Measurements from ENCODE around the gene NDUFV3.
"Not testable (repeated sequence)": the region's sequence is repeated elsewhere in the genome, so short reads cannot be mapped to it uniquely, and the experiment has no call there.

The NDUFV3 gene

DNA sequence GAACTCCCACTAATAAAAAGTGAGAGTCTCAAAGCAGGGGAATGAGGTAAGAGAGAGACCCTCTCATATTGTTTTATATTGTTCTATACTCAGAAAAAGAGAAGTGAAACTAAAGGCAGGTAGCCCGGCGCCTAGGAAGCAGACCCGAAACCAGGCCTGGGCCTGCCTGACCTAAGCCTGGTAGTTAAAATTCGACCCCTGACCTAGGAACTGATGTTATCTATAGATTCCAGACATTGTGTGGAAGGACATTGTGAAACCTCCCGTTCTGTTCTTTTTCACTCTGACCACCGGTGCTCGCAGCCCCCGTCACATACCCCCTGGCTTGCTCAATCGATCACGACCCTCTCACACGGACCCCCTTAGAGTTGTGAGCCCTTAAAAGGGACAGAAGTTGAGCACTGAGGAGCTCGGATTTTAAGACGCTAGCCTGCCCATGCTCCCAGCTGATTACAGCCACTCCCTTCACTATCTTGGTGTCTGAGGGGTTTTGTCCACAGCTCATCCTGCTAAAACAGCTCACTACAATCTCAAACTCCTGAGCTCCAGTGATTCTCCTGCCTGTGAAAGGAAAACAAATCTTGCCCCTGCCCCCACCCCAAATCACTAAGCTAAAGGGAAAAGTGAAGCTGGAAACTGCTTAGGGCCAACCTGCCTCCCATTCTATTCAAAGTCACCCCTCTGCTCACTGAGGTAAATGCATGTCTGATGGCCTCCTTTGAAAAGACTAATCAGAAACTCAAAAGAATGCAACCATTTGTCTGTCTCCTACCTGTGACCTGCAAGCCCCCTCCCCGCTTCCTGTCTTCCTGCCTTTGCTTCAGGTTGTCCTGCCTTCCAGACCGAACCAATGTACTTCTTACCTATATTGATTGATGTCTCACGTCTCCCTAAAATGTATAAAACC is 44.2 kb downstream of the NDUFV3 start:
- DNase-seq (ENCODE audit: low spot score): not testable (repeated sequence)

DNA sequence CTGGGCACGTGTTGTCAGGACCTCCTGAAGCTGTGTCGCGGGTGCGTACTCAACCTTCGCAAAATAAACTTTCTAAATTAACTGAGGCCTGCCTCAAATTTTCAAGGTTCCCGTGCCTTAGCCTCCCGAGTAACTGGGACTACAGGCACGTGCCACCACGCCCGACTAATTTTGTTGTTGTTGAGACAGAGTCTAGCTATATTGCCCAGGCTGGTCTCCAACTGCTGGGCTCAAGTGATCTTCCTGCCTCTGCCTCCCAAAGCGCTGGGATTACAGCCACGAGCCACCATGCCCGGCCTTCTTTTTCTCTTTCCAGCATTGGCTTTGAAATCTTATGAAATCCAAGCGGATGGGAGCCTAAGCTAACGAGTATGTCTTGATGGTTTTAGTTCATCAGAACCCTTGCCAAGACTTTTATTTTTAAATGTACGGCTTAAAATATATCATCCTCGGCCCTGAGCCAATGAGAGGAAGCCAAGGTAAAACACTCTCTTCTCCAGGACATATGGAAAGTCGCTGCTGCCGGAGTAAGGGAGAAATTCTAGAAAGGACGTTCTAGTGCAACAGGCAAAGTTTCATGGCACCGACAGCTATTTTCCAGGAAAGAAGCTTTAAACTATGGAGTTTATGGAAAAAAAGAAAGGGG is 45.0 kb downstream of the NDUFV3 start:
- DNase-seq (ENCODE audit: low spot score): no peak

GRCh38 chr21:42938606-42938995 is 45.5 kb downstream of the NDUFV3 start:
- DNase-seq (ENCODE audit: low spot score): not testable (repeated sequence)

GRCh38 chr21:42939582-42940413 is 46.7 kb downstream of the NDUFV3 start:
- DNase-seq (ENCODE audit: low spot score): no peak

DNA sequence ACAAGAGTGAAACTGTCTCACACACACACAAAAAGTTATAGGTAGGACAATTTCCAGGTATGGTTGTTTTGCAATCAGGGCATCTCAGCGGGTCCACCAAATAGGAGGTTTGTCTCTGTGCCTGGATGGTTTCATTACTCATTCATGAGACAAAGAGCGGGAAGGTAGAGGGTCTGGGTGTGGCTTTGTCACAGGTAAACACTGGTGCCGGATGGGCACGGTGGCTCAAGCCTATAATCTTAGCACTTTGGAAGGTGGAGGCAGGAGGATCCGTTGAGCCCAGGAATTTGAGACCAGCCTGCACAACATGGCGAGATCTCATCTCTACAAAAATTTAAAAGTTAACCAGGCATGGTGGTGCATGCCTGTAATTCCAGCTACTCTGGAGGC is 48.6 kb downstream of the NDUFV3 start:
- no peak for DNase-seq (ENCODE audit: low spot score)

DNA sequence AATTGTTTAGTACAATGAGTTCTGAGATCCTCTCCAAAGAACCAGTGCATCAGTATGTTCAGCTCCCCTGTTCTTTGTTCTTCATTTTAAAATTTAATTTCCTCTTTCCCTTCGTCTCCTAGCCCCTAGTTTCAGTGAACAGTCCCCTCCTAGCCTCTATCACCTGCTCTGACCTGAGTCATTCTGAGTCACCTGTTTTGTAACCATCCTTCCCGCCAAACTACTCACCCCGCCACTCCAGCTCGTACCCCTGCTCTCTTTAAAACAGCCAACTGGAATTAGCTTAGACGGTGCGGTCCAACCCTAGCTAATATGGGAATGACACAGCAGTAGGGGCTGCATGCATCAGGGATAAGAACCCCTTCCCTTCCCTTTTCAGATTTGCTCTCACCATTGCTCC is 49.1 kb downstream of the NDUFV3 start:
- DNase-seq (ENCODE audit: low spot score): no peak

GRCh38 chr21:42949094-42949755 is 56.1 kb downstream of the NDUFV3 start:
- DNase-seq (ENCODE audit: low spot score): not testable (repeated sequence)

GRCh38 chr21:42951193-42951592 is 58.1 kb downstream of the NDUFV3 start:
- not testable (repeated sequence) for DNase-seq (ENCODE audit: low spot score)

- no peak for DNase-seq (ENCODE audit: low spot score)
These were observed 63.9 kb downstream of the NDUFV3 start for GRCh38 chr21:42956824-42957630.

DNA sequence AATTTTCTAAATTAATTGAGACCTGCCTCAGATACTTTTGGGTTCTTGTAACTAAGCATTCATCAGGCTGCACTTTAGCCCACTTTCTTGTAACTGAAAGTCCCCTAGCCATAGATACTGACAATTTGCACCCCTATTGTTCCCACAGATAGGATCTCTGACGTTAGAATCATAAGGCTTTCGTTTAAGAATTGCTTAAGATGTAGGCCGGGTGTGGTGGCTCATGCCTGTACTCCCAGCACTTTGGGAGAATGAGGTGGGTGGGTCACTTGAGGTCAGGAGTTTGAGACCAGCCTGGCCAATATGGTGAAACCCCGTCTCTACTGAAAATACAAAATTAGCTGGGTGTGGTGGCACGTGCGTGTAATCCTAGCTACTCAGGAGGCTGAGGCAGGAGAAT is 65.0 kb downstream of the NDUFV3 start:
- DNase-seq (ENCODE audit: low spot score): not testable (repeated sequence)

DNA sequence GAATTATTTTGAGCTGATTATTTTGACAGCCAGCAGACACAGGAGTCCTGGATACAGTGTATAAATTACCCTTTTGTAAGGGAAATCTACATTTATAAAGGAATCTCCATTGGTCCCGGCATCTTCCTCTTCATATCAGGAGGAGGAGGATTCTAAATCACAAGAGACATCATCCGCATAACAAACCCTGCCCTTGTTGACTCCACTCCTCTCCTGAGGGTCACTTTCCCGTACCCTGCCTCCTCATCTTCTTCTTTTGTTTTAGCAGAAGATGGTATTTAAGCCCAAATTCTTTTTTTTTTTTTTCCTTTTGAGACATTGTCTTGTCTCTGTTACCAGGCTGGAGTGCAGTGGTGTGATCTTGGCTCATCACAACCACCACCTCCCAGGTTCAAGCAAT is 66.6 kb downstream of the NDUFV3 start:
- no peak for DNase-seq (ENCODE audit: low spot score)

DNA sequence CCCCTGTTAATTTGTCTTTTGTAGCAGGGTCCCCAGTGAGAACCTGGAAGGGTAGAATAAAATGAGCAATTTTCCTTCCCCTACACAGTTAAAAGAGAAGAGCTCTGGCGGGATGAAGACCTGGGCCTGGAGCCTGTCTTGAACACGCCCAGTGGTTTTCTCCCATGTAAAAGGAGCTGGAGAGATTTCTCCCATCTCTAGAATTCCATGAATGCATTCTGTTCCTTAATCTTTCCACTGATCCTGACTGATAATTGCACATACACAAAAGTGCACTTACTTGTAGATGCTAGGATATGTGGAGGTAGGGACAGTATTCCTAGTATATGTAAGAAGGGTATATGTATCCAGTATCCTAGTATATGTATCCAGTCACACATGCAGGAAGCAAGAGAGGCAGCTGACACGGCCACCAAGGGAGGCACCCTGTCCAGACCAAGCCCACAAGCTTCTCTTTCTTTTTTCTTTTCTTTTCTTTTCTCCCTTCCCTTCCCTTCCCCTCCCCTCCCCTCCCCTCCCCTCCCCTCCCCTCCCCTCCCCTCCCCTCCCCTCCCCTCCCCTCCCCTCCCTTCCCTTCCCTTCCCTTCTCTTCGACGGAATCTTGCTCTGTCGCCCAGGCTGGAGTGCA is 69.4 kb downstream of the NDUFV3 start:
- no peak for DNase-seq (ENCODE audit: low spot score)
